K562 (cell line): ENCODE data around the gene BICDL1. TPM values are rescaled to one million over a fixed set of nuclear protein-coding genes. Genes with fewer than 3 reads are reported as not detected.

Source experiments
- ATAC-seq: fragments of 200-7000 bp; cut with Tn5 transposase; 3 replicates; pipeline ENCODE4 v1.9.1; 2020; ENCODE audit warnings: moderate library complexity
- BruUV-seq: library from RNA; stranded (reverse); fragments of 400-500 nt; replicated peaks from 2 replicates; lab custom pipeline; 2021; lab: Mats Ljungman, UMichigan
- CTCF ChIA-PET: fragments of 300-600 bp; formaldehyde crosslinking; extraction: SDS; loops from one replicate; lab custom pipeline; 2021; ENCODE audit warnings: low intra/inter-chr PET ratio; lab: Yijun Ruan, JAX
- POLR2A ChIA-PET: fragments of 300-600, 350-650 bp; sonication (Branson Sonifier 250); formaldehyde crosslinking; extraction: SDS; loops from one replicate; lab custom pipeline; 2021; ENCODE audit warnings: antibody characterized with exemption, inconsistent platforms; lab: Yijun Ruan, JAX
- DNase-seq, 4 experiments: peaks; one replicate each; pipeline versions ENCODE4 v3.0.0 to v3.0.0-alpha.2; 2011 to 2018; ENCODE audit warnings: low spot score in 3 of 4, mixed read lengths in 3 of 4; ENCODE audit errors: extremely low read depth in 1 of 4
- FAIRE-seq: peaks from 2 replicates; lab custom pipeline; 2011; peaks lifted over from hg19 to GRCh38; lab: Jason Lieb, UNC
- H2AFZ ChIP-seq: 2 replicates; pipeline ENCODE4 v1.6.0; 2011; ENCODE audit warnings: low read depth, low read length, control low read depth, inconsistent platforms
- H3K27ac ChIP-seq: fragments of 200-600 bp; 3 replicates; pipeline ENCODE4 v1.8.0; 2011; ENCODE audit warnings: low read depth, mild to moderate bottlenecking, control low read depth, inconsistent platforms, low read length, moderate library complexity, mixed read lengths; ENCODE audit errors: extremely low read depth
- H3K27me3 ChIP-seq, 2 experiments: fragments of 300-600 bp in 1 of 2; 2 replicates in 1 of 2; 3 replicates in 1 of 2; pipeline versions ENCODE4 v1.6.0 to v1.8.0; 2011; ENCODE audit warnings: inconsistent platforms in 2 of 2, low read length in 2 of 2, mild to moderate bottlenecking in 1 of 2, mixed read lengths in 1 of 2, moderate library complexity in 1 of 2; ENCODE audit not compliant: control insufficient read depth in 2 of 2, insufficient read depth in 2 of 2
- H3K36me3 ChIP-seq: fragments of 300-600 bp; 3 replicates; pipeline ENCODE4 v1.8.0; 2011; ENCODE audit warnings: mild to moderate bottlenecking, low read length, inconsistent platforms; ENCODE audit not compliant: control insufficient read depth, insufficient read depth
- H3K4me1 ChIP-seq, 2 experiments: fragments of 200-600 bp in 1 of 2; replicated peaks in 1 of 2; 2 replicates in 1 of 2; 3 replicates in 1 of 2; pipeline versions ENCODE4 v1.5.1 to v1.8.0; 2011; ENCODE audit warnings: inconsistent platforms in 2 of 2, low read length in 2 of 2, mild to moderate bottlenecking in 1 of 2, mixed read lengths in 1 of 2, moderate library complexity in 1 of 2; ENCODE audit not compliant: control insufficient read depth in 2 of 2, insufficient read depth in 2 of 2
- H3K4me2 ChIP-seq: 2 replicates; pipeline ENCODE4 v1.6.1; 2011; ENCODE audit warnings: low read length, control low read depth, inconsistent platforms, mixed read lengths; ENCODE audit not compliant: insufficient read depth
- H3K4me3 ChIP-seq: fragments of 200-600 bp; sonication (generic), shearing (Covaris generic); 2 replicates; pipeline ENCODE4 v1.5.1; 2016; ENCODE audit warnings: control low read depth, inconsistent platforms
- H3K79me2 ChIP-seq: fragments of 200-600 bp; 3 replicates; pipeline ENCODE4 v1.8.0; 2011; ENCODE audit warnings: low read length, inconsistent platforms; ENCODE audit not compliant: control insufficient read depth, insufficient read depth
- H3K9ac ChIP-seq, 2 experiments: 2 replicates each; pipeline versions ENCODE4 v1.6.0 to v1.6.1; 2011; ENCODE audit warnings: low read depth in 2 of 2, low read length in 2 of 2, control low read depth in 1 of 2, inconsistent platforms in 1 of 2, mild to moderate bottlenecking in 1 of 2, mixed read lengths in 1 of 2; ENCODE audit not compliant: insufficient read depth in 1 of 2
- H3K9me1 ChIP-seq: one replicate; pipeline ENCODE4 v1.6.0; 2011; ENCODE audit warnings: inconsistent platforms, mild to moderate bottlenecking, low read length, moderate library complexity; ENCODE audit not compliant: control insufficient read depth, insufficient read depth
- H3K9me3 ChIP-seq: replicated peaks from 2 replicates; pipeline ENCODE4 v1.5.1; 2011; ENCODE audit warnings: low read depth, low read length, inconsistent platforms; ENCODE audit not compliant: control insufficient read depth, insufficient read depth
- H4K20me1 ChIP-seq: replicated peaks from 2 replicates; pipeline ENCODE4 v1.6.1; 2011; ENCODE audit warnings: low read length, inconsistent platforms, mixed read lengths; ENCODE audit not compliant: control insufficient read depth, insufficient read depth
- ARNT ChIP-seq, 2 experiments: fragments of 450-650 bp; IDR thresholded peaks; 2 replicates each; pipeline ENCODE4 v1.6.1; 2016; ENCODE audit warnings: mild to moderate bottlenecking in 1 of 2
- CBX1 ChIP-seq: sonication (generic); IDR thresholded peaks from 2 replicates; pipeline ENCODE4 v1.6.1; 2016; ENCODE audit warnings: antibody characterized with exemption, low read depth, mild to moderate bottlenecking
- GABPB1 ChIP-seq: sonication (generic); formaldehyde crosslinking; IDR thresholded peaks from 2 replicates; pipeline ENCODE4 v1.8.0; 2022; ENCODE audit warnings: mild to moderate bottlenecking, missing genetic modification reagents
- L3MBTL2 ChIP-seq: fragments of 450-650 bp; IDR thresholded peaks from 2 replicates; pipeline ENCODE4 v1.6.1; 2016; ENCODE audit warnings: mild to moderate bottlenecking, moderate library complexity
- MBD2 ChIP-seq: sonication (generic); IDR thresholded peaks from 2 replicates; pipeline ENCODE4 v1.6.1; 2016; ENCODE audit warnings: low read depth, borderline replicate concordance
- MCM2 ChIP-seq: fragments of 450-650 bp; IDR thresholded peaks from 2 replicates; pipeline ENCODE4 v1.6.1; 2017; ENCODE audit warnings: low read depth, mild to moderate bottlenecking
- MECOM ChIP-seq: fragments of 250-450 bp; sonication (Bioruptor Pico); IDR thresholded peaks from 2 replicates; pipeline ENCODE4 v1.8.0; 2022; ENCODE audit warnings: inconsistent platforms
- MTA2 ChIP-seq: fragments of 450-650 bp; IDR thresholded peaks from 2 replicates; pipeline ENCODE4 v1.6.1; 2016; ENCODE audit warnings: low read depth
- PTRF ChIP-seq: fragments of 450-650 bp; IDR thresholded peaks from 2 replicates; pipeline ENCODE4 v1.6.1; 2016; ENCODE audit warnings: mild to moderate bottlenecking, missing genetic modification characterization, missing compliant biosample characterization
- RAD21 ChIP-seq, 2 experiments: fragments of 250-450 bp in 1 of 2; fragments of 450-650 bp in 1 of 2; sonication (Bioruptor Pico) in 1 of 2; formaldehyde crosslinking in 1 of 2; IDR thresholded peaks in 1 of 2; conservative IDR thresholded peaks in 1 of 2; 2 replicates each; pipeline versions ENCODE4 v1.4.0 to v1.8.0; 2020 to 2022; ENCODE audit warnings: mild to moderate bottlenecking in 2 of 2, moderate library complexity in 1 of 2
- SRSF7 ChIP-seq: fragments of 200-400 bp; formaldehyde crosslinking; optimal IDR thresholded peaks from 2 replicates; pipeline ENCODE3; 2017; ENCODE audit warnings: mild to moderate bottlenecking, low read depth, low read length
- TCF15 ChIP-seq: fragments of 250-450 bp; sonication (Bioruptor Pico); IDR thresholded peaks from 2 replicates; pipeline ENCODE4 v1.8.0; 2022; ENCODE audit warnings: moderate library complexity, mild to moderate bottlenecking, inconsistent platforms
- TEAD2 ChIP-seq: fragments of 450-650 bp; IDR thresholded peaks from 2 replicates; pipeline ENCODE4 v1.6.1; 2016; ENCODE audit warnings: missing genetic modification characterization, control low read depth, missing compliant biosample characterization
- TGIF2 ChIP-seq: sonication (generic); formaldehyde crosslinking; IDR thresholded peaks from 2 replicates; pipeline ENCODE4 v1.8.1; 2022; ENCODE audit warnings: mild to moderate bottlenecking, missing genetic modification reagents, moderate library complexity
- TRIM24 ChIP-seq, 2 experiments: fragments of 450-650 bp; IDR thresholded peaks; 2 replicates each; pipeline ENCODE4 v1.6.1; 2016
- ZBTB1 ChIP-seq: sonication (generic); formaldehyde crosslinking; IDR thresholded peaks from 2 replicates; pipeline ENCODE4 v1.8.1; 2023; ENCODE audit warnings: missing genetic modification reagents, low read depth, mild to moderate bottlenecking, borderline replicate concordance
- ZNF140 ChIP-seq: fragments of 250-450 bp; sonication (Bioruptor Pico); IDR thresholded peaks from 2 replicates; pipeline ENCODE4 v1.8.0; 2021; ENCODE audit warnings: moderate library complexity, mild to moderate bottlenecking, inconsistent platforms
- ZNF408 ChIP-seq: fragments of 250-450 bp; sonication (Bioruptor Pico); IDR thresholded peaks from 2 replicates; pipeline ENCODE4 v1.4.0; 2020; ENCODE audit warnings: low read depth, mild to moderate bottlenecking, moderate library complexity
- WGBS: fragments of 100-300 bp; shearing (Covaris generic); methylation state at CpG from one replicate; pipeline ENCODE4 v1.1.6; 2016; ENCODE audit warnings: low coverage, mixed read lengths; ENCODE audit not compliant: insufficient coverage; ENCODE audit errors: missing lambda C conversion rate; 5-methylcytosine and 5-hydroxymethylcytosine counted together
- in situ Hi-C: fragments of 300-500 bp; cut with MboI; formaldehyde crosslinking; loops from 4 replicates; pipeline ENCODE4 v1.15.0; 2018; ENCODE audit warnings: inconsistent platforms, mixed read lengths
- intact Hi-C: fragments of 100-400 bp; cut with micrococcal nuclease; formaldehyde crosslinking; loops from 2 replicates; pipeline ENCODE4 v1.14.2; 2022
- polyA plus RNA-seq, 8 experiments: library from polyadenylated mRNA; depleted of rRNA in 4 of 8; stranded (reverse) in 5 of 8; unstranded in 3 of 8; fragments of >200 nt; fragmentation: Nextera tagmentation in 2 of 8; fragmentation: Illumina TruSeq in 1 of 8; extraction: Ambion mirVana in 2 of 8; extraction: Trizol in 1 of 8; gene quantifications; 2 replicates each; pipeline versions ENCODE4 v1.2.1 to v1.2.3, GENCODE V29; 2011 to 2014; ENCODE audit warnings: inconsistent platforms in 1 of 8, missing spikeins in 1 of 8
- total RNA-seq, 7 experiments: library from RNA; depleted of rRNA in 6 of 7; stranded (reverse); fragments of >200 nt in 6 of 7; fragmentation: Illumina TruSeq in 2 of 7; extraction: Trizol in 2 of 7; gene quantifications; 2 replicates each; pipeline versions ENCODE4 v1.2.1 to v1.2.3, GENCODE V29; 2011 to 2021; ENCODE audit warnings: low replicate concordance in 1 of 7

Gene BICDL1
- total and polyA plus RNA-seq, 9 of the 15 experiments (the other 6 are each of a cell fraction or from before 2014, with no cell fraction given), result 0.06 to 2.0 (median 0.58) TPM

GRCh38 chr12:120019938-120020337 is 30.9 kb downstream of the BICDL1 start:
- no peak overlapping the region for H3K9ac ChIP-seq
- FAIRE-seq (no peak), ATAC-seq (no peak), DNase-seq (no peak)
- BruUV-seq, result no TSS peak
- H3K4me1 ChIP-seq, result no peaks in the 10 kb centered on the region
- H4K20me1 ChIP-seq, result no peaks in the 10 kb centered on the region
- H2AFZ ChIP-seq, result no peak overlapping the region
- TF ChIP-seq GABPB1 (CRISPR knock-in tag), result no peak
- TF ChIP-seq TRIM24 (IDR thresholded peaks at IDR 0.05), result no peak
- no peak for TF ChIP-seq TEAD2 (tag)
- no peak for TF ChIP-seq RAD21 (CRISPR knock-in tag; conservative IDR thresholded peaks at IDR 0.05 in 1 of 2, IDR thresholded peaks at IDR 0.05 in 1 of 2)
- TF ChIP-seq TGIF2 (CRISPR knock-in tag), result no peak
- TF ChIP-seq MECOM (CRISPR knock-in tag), result no peak
- no peak for TF ChIP-seq L3MBTL2
- no peak for TF ChIP-seq MCM2
- TF ChIP-seq MBD2, result no peak
- TF ChIP-seq MTA2, result no peak
- TF ChIP-seq ZBTB1 (CRISPR knock-in tag), result no peak
- TF ChIP-seq ARNT (IDR thresholded peaks at IDR 0.05), result no peak
- no peak for TF ChIP-seq TCF15 (CRISPR knock-in tag)
- TF ChIP-seq SRSF7, result no peak
- TF ChIP-seq PTRF (tag), result no peak
- no peak for TF ChIP-seq ZNF140 (CRISPR knock-in tag)
- TF ChIP-seq CBX1, result no peak
- no peak for TF ChIP-seq ZNF408 (CRISPR knock-in tag)
- H3K9me1 ChIP-seq, result no peaks in the 10 kb centered on the region
- POLR2A ChIA-PET, result no interaction called here
- in situ Hi-C loops, result no loop called here
- no peak overlapping the region for H3K27ac ChIP-seq
- no peaks in the 10 kb centered on the region; the same call in 1 of the 2 replicates for H3K9me3 ChIP-seq
- no peak overlapping the region for H3K4me2 ChIP-seq
- 5% methylated on average over 5 of the region's 5 CpGs for WGBS
- no peaks in the 10 kb centered on the region for H3K36me3 ChIP-seq
- H3K79me2 ChIP-seq, result no peaks in the 10 kb centered on the region
- H3K4me3 ChIP-seq, result no peak overlapping the region
- intact Hi-C loops, result no loop called here
- H3K27me3 ChIP-seq, result peaks cover 9% of the 10 kb centered on the region in 2 experiments; a peak in 3 of 5 replicates
- CTCF ChIA-PET, result no interaction called here
